Lower leg skin (tissue), 3 donors: ENCODE measurements around the gene SIAH2.

Experiments
- POLR2A ChIP-seq, 2 donors: fragments of 450-650 bp; IDR thresholded peaks; one replicate each; pipeline ENCODE4 v1.6.1; 2016 to 2017; ENCODE audit warnings: antibody characterized with exemption in 2 of 2, mild to moderate bottlenecking in 1 of 2, moderate library complexity in 1 of 2
- TF ChIP-seq, protein P1 (sequence below), 3 donors: fragments of 450-650 bp; IDR thresholded peaks; one replicate each; pipeline ENCODE4 v1.5.1; 2016; ENCODE audit warnings: antibody characterized with exemption in 3 of 3, mild to moderate bottlenecking in 3 of 3, moderate library complexity in 2 of 3

DNA sequence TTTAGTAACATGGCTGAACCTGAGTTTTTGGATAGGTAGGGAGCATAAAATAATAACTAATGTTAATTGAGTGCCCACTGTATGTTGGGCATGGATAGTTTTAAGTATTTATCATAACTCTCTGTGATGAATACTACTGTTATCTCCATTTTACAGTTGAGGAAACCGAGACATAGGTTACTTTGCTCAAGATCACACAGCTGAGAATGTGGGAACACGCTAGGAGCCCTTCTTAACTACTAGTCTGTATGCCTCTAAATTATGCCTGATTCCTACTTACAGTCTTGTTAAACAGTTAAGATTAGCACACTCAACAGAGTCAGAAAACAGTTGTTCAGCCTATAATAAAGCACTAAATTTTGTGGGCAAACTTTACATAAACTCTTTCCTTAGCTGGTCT, 2.0 kb upstream of the SIAH2 start:
- TF ChIP-seq, protein P1, sequence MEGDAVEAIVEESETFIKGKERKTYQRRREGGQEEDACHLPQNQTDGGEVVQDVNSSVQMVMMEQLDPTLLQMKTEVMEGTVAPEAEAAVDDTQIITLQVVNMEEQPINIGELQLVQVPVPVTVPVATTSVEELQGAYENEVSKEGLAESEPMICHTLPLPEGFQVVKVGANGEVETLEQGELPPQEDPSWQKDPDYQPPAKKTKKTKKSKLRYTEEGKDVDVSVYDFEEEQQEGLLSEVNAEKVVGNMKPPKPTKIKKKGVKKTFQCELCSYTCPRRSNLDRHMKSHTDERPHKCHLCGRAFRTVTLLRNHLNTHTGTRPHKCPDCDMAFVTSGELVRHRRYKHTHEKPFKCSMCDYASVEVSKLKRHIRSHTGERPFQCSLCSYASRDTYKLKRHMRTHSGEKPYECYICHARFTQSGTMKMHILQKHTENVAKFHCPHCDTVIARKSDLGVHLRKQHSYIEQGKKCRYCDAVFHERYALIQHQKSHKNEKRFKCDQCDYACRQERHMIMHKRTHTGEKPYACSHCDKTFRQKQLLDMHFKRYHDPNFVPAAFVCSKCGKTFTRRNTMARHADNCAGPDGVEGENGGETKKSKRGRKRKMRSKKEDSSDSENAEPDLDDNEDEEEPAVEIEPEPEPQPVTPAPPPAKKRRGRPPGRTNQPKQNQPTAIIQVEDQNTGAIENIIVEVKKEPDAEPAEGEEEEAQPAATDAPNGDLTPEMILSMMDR (IDR thresholded peaks at IDR 0.05) = no peak
- TF ChIP-seq POLR2A (IDR thresholded peaks at IDR 0.05) = no peak
